MCF 10A (cell line): ENCODE measurements around the gene OR14C36. TPM values are rescaled to one million over a fixed set of nuclear protein-coding genes. Genes with fewer than 3 reads are reported as not detected.

Experiments used
- BruUV-seq: library from RNA; stranded (reverse); fragments of 400-500 nt; replicated peaks from 2 replicates; lab custom pipeline; 2021; lab: Mats Ljungman, UMichigan
- CTCF ChIA-PET: fragments of 300-600 bp; sonication (Branson Sonifier 250); formaldehyde crosslinking; extraction: SDS; loops from one replicate; lab custom pipeline; 2021; ENCODE audit warnings: antibody characterized with exemption, inconsistent platforms; lab: Yijun Ruan, JAX
- POLR2A ChIA-PET: fragments of 300-600, 350-650 bp; sonication (Branson Sonifier 250); formaldehyde crosslinking; extraction: SDS; loops from one replicate; lab custom pipeline; 2020; ENCODE audit warnings: antibody characterized with exemption, inconsistent platforms; lab: Yijun Ruan, JAX
- DNase-seq: peaks from one replicate; pipeline ENCODE4 v3.0.0-alpha.2; 2018; ENCODE audit not compliant: unreplicated experiment
- H3K27ac Mint-ChIP-seq: one replicate; pipeline ENCODE4 v1.8.0; 2022; ENCODE audit warnings: mild to moderate bottlenecking, low read depth, mixed read lengths; ENCODE audit not compliant: unreplicated experiment
- H3K27me3 Mint-ChIP-seq: one replicate; pipeline ENCODE4 v1.8.0; 2022; ENCODE audit warnings: mixed read lengths; ENCODE audit not compliant: insufficient read depth, unreplicated experiment
- H3K36me3 Mint-ChIP-seq: one replicate; pipeline ENCODE4 v1.8.0; 2022; ENCODE audit warnings: mild to moderate bottlenecking, moderate library complexity, mixed read lengths; ENCODE audit not compliant: insufficient read depth, unreplicated experiment
- H3K4me1 Mint-ChIP-seq: one replicate; pipeline ENCODE4 v1.8.0; 2022; ENCODE audit warnings: mixed read lengths; ENCODE audit not compliant: insufficient read depth, unreplicated experiment
- H3K4me3 Mint-ChIP-seq: one replicate; pipeline ENCODE4 v1.8.0; 2022; ENCODE audit warnings: mild to moderate bottlenecking, moderate library complexity, mixed read lengths; ENCODE audit not compliant: unreplicated experiment
- H3K9me3 Mint-ChIP-seq: one replicate; pipeline ENCODE4 v1.8.0; 2022; ENCODE audit warnings: mixed read lengths; ENCODE audit not compliant: unreplicated experiment
- intact Hi-C: fragments of 100-400 bp; cut with micrococcal nuclease; formaldehyde crosslinking; loops from 2 replicates; pipeline ENCODE4 v1.14.1; 2022
- total RNA-seq: library from RNA; stranded (reverse); gene quantifications from 2 replicates; pipeline ENCODE4 v1.2.3, GENCODE V29; 2022
- TF ChIP-seq, protein P1 (sequence below): fragments of 200-600 bp; IDR thresholded peaks from one replicate; pipeline ENCODE4 v1.8.0; 2022; ENCODE audit warnings: antibody characterized with exemption, mild to moderate bottlenecking; ENCODE audit not compliant: unreplicated experiment

OR14C36 gene
- total RNA-seq, 1 experiment from 2014 or later = not detected

DNA sequence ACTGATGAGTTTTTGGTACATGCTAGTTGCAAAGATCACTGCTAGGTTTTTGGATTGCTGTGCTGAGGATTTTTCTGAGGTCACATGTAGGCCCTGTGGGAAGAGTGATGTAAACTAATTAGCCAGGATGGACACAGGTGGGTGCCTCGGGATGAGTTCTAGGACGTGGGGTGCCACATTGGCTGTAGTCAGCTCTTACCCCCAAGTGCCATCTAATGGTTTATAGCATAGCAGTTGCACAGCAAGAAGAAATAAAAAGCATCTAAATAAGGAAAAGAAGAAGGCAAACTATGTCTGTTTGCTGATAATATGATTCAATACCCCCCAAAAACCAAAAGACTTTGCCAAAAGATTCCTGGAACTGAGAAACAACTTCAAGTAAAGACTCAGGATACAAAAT lies 44.5 kb downstream of the OR14C36 start:
- Mint-ChIP-seq H3K4me1 (no peaks in the 10 kb centered on the region), H3K27ac (no peak overlapping the region), H3K4me3 (no peak overlapping the region), H3K9me3 (peaks cover 17% of the 10 kb centered on the region), H3K27me3 (no peaks in the 10 kb centered on the region), H3K36me3 (no peaks in the 10 kb centered on the region)
- CTCF ChIA-PET = no interaction called here
- TF ChIP-seq, protein P1, sequence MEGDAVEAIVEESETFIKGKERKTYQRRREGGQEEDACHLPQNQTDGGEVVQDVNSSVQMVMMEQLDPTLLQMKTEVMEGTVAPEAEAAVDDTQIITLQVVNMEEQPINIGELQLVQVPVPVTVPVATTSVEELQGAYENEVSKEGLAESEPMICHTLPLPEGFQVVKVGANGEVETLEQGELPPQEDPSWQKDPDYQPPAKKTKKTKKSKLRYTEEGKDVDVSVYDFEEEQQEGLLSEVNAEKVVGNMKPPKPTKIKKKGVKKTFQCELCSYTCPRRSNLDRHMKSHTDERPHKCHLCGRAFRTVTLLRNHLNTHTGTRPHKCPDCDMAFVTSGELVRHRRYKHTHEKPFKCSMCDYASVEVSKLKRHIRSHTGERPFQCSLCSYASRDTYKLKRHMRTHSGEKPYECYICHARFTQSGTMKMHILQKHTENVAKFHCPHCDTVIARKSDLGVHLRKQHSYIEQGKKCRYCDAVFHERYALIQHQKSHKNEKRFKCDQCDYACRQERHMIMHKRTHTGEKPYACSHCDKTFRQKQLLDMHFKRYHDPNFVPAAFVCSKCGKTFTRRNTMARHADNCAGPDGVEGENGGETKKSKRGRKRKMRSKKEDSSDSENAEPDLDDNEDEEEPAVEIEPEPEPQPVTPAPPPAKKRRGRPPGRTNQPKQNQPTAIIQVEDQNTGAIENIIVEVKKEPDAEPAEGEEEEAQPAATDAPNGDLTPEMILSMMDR = no peak
- intact Hi-C loops = no loop called here
- POLR2A ChIA-PET = no interaction called here
- no TSS peak for BruUV-seq
- DNase-seq = no peak

Other genes with a start within 250 kb of the OR14C36 start
- gene OR2M5, start 203.6 kb upstream of the OR14C36 start, total RNA-seq = not detected in 2 replicates
- not detected in 2 replicates for gene OR2M2, start 174.0 kb upstream of the OR14C36 start, total RNA-seq
- not detected in 2 replicates for gene OR2M3, start 151.5 kb upstream of the OR14C36 start, total RNA-seq
- gene OR2M4, start 117.4 kb upstream of the OR14C36 start, total RNA-seq = not detected in 2 replicates
- gene OR2T33, start 70.8 kb upstream of the OR14C36 start, total RNA-seq = not detected in 2 replicates
- not detected in 2 replicates for gene OR2T12, start 45.4 kb upstream of the OR14C36 start, total RNA-seq
- gene OR2M7, start 24.2 kb upstream of the OR14C36 start, total RNA-seq = not detected in 2 replicates
- gene OR2T4, start 12.9 kb downstream of the OR14C36 start, total RNA-seq = not detected in 2 replicates
- not detected in 2 replicates for gene OR2T6, start 27.0 kb downstream of the OR14C36 start, total RNA-seq
- gene OR2T1, start 54.3 kb downstream of the OR14C36 start, total RNA-seq = not detected in 2 replicates
- gene OR2T2, start 96.9 kb downstream of the OR14C36 start, total RNA-seq = not detected in 2 replicates
- not detected in 2 replicates for gene OR2T3, start 124.6 kb downstream of the OR14C36 start, total RNA-seq
- gene OR2T5, start 139.8 kb downstream of the OR14C36 start, total RNA-seq = not detected in 2 replicates
- gene OR2G6, start 159.3 kb downstream of the OR14C36 start, total RNA-seq = not detected in 2 replicates
- gene OR2T29, start 214.0 kb downstream of the OR14C36 start, total RNA-seq = not detected in 2 replicates
- gene OR2T34, start 226.0 kb downstream of the OR14C36 start, total RNA-seq = not detected in 2 replicates
- not detected in 2 replicates for gene OR2T10, start 248.9 kb downstream of the OR14C36 start, total RNA-seq